RWPE2 (cell line): ENCODE data around the gene GSTA2.
"Not testable (repeated sequence)": the region's sequence is repeated elsewhere in the genome, so short reads cannot be mapped to it uniquely, and the experiment has no call there.

ENCODE experiments used
- ATAC-seq: fragments of 200-7000 bp; cut with Tn5 transposase; 3 replicates; pipeline ENCODE4 v1.9.1; 2021; ENCODE audit warnings: low read depth
- DNase-seq: peaks from one replicate; pipeline ENCODE4 v3.0.0-alpha.2; 2020; ENCODE audit warnings: low spot score
- H3K27ac ChIP-seq: fragments of 450-650 bp; 2 replicates; pipeline ENCODE4 v1.5.1; 2017; ENCODE audit warnings: mild to moderate bottlenecking; ENCODE audit not compliant: poor library complexity, severe bottlenecking
- H3K27me3 ChIP-seq: fragments of 250-450 bp; sonication (Bioruptor Pico); 2 replicates; pipeline ENCODE4 v1.5.1; 2021; ENCODE audit warnings: mild to moderate bottlenecking, moderate library complexity; ENCODE audit not compliant: insufficient read depth, poor library complexity, severe bottlenecking
- H3K36me3 ChIP-seq: fragments of 250-450 bp; sonication (Bioruptor Pico); 2 replicates; pipeline ENCODE4 v1.5.1; 2020; ENCODE audit warnings: low read depth, mild to moderate bottlenecking, moderate library complexity
- H3K4me1 ChIP-seq: fragments of 250-450 bp; sonication (Bioruptor Pico); 2 replicates; pipeline ENCODE4 v1.5.1; 2021; ENCODE audit warnings: mild to moderate bottlenecking, moderate library complexity; ENCODE audit not compliant: insufficient read depth, poor library complexity, severe bottlenecking
- H3K4me3 ChIP-seq: fragments of 250-450 bp; sonication (Bioruptor Pico); 2 replicates; pipeline ENCODE4 v1.5.1; 2021; ENCODE audit warnings: mild to moderate bottlenecking, moderate library complexity; ENCODE audit not compliant: severe bottlenecking
- H3K9me3 ChIP-seq: fragments of 250-450 bp; sonication (Bioruptor Pico); 2 replicates; pipeline ENCODE4 v1.5.1; 2021; ENCODE audit warnings: mild to moderate bottlenecking, moderate library complexity; ENCODE audit not compliant: severe bottlenecking
- CTCF ChIP-seq: fragments of 450-650 bp; IDR thresholded peaks from one replicate; pipeline ENCODE4 v1.5.1; 2017; ENCODE audit warnings: mild to moderate bottlenecking, moderate library complexity; ENCODE audit not compliant: poor library complexity, severe bottlenecking

The GSTA2 gene

DNA sequence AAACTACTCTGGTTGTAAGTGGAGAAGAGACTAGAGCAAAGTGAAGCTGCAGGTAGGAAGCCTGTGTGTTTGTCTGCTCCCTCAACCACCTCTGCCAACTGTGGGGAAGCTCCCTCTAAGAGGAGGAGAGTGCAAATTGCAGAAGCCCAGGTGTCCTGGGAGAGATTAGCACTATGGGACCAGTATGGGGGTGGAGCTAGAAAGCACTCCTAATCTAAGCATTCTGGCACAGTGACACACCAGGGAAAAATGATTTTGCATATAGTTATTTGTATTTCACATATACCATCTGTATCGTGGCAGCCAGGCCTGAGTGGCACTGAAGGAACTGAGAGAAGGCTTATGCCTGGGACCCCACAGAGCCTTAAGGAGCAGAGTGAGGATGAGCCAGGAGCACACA, 27.6 kb upstream of the GSTA2 start:
- Histone ChIP-seq H3K27ac (no peak overlapping the region), H3K4me3 (no peak overlapping the region), H3K36me3 (no peaks in the 10 kb centered on the region), H3K9me3 (no peaks in the 10 kb centered on the region), H3K27me3 (no peaks in the 10 kb centered on the region), H3K4me1 (no peaks in the 10 kb centered on the region)
- ATAC-seq (no peak), DNase-seq (no peak)
- TF ChIP-seq CTCF = no peak

DNA sequence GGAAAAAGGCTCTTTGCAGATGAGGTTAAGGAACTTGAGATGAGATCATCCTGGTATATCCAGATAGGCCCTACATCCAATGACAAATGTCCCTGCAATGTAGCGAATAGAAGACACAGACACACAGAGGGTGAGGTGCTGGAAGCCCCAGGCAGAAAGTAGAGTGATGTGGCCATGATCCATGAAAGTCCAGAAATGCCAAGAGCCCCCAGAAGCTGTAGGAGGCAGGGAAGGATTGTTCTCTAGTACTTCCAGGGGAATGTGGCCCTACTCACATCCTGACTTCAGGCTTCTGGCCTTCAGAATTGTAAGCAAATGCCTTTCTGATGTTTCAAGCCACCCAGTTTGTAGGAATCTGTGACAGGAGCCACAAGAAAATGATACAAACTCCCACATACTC, 26.4 kb upstream of the GSTA2 start:
- not testable (repeated sequence) for H3K36me3 ChIP-seq, DNase-seq, H3K4me1 ChIP-seq, H3K4me3 ChIP-seq, H3K9me3 ChIP-seq, H3K27me3 ChIP-seq, ATAC-seq, H3K27ac ChIP-seq

- Histone ChIP-seq H3K4me3 (no peak overlapping the region), H3K4me1 (no peaks in the 10 kb centered on the region), H3K27me3 (no peaks in the 10 kb centered on the region), H3K36me3 (no peaks in the 10 kb centered on the region), H3K27ac (no peak overlapping the region), H3K9me3 (no peaks in the 10 kb centered on the region)
- DNase-seq = no peak
- TF ChIP-seq CTCF = no peak
- no peak for ATAC-seq
Observed at GRCh38 chr6:52788478-52788877, 25.2 kb upstream of the GSTA2 start.

GRCh38 chr6:52787917-52788316, 24.6 kb upstream of the GSTA2 start:
- no peaks in the 10 kb centered on the region for H3K36me3 ChIP-seq
- no peak for ATAC-seq
- TF ChIP-seq CTCF = no peak

DNA sequence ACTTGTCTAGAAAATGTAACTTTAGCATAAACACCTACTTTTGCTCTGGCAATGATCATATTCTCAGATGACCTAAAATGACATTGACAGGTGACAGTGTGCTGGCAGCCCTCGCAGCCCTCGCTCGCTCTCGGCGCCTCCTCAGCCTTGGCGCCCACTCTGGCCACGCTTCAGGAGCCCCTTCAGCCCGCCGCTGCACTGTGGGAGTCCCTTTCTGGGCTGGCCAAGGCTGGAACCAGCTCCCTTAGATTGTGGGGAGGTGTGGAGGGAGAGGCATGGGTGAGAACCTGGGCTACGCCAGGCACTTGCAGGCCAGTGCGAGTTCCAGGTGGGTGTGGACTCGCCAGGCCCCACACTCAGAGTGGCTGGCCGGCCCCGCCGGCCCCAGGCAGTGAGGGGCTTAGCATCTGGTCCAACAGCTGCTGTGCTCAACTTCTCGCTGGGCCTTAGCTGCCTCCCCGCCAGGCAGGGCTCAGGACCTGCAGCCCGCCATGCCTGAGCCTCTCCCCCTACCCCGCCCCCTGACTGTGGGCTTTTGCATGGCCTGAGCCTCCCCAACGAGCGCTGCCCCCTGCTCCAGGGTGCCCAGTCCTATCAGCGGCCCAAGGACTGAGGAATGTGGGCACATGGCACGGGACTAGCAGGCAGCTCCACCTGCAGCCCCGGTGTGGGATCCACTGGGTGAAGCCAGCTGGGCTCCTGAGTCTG, 23.1 kb upstream of the GSTA2 start:
- Histone ChIP-seq H3K4me3 (no peak overlapping the region), H3K36me3 (no peaks in the 10 kb centered on the region), H3K27ac (no peak overlapping the region), H3K9me3 (no peaks in the 10 kb centered on the region), H3K27me3 (no peaks in the 10 kb centered on the region), H3K4me1 (no peaks in the 10 kb centered on the region)
- DNase-seq (no peak), ATAC-seq (no peak)
- TF ChIP-seq CTCF = no peak

More at GRCh38 chr6:52787917-52788316, 24.6 kb upstream of the GSTA2 start:
- no peak for DNase-seq
- no peak overlapping the region for H3K4me3 ChIP-seq
- no peak overlapping the region for H3K27ac ChIP-seq
- H3K4me1 ChIP-seq = no peaks in the 10 kb centered on the region
- H3K9me3 ChIP-seq = no peaks in the 10 kb centered on the region
- H3K27me3 ChIP-seq = no peaks in the 10 kb centered on the region

DNA sequence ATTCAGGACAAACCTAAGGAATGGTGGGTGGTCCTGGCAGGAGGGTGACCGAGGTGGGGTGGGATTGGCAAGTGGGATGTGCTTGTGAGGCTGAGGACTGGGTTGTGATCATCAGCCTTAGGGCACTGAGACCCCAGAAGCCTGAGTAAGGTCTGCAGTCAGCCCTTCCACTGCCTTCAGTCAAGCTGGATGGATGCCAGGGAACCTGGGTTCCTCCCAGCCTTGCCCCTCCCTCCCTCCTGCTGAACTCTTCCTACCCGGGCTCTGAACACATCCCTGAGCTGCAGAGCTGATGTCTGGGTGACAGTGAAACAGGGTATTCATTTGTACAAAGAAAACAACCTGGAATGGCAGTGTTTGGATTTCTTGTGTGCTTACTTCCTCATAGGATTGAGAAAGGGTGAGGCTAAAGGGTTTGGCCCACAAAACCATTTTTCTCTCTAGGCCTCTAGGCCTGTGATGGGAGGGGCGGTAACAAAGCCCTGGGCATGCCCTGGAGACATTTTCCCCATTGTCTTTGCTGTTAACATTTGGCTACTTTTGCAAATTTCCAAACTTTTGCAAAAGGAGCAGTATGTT, 19.5 kb upstream of the GSTA2 start:
- not testable (repeated sequence) for H3K27ac ChIP-seq, H3K4me1 ChIP-seq, H3K4me3 ChIP-seq, H3K27me3 ChIP-seq, ATAC-seq, DNase-seq, H3K36me3 ChIP-seq, H3K9me3 ChIP-seq

DNA sequence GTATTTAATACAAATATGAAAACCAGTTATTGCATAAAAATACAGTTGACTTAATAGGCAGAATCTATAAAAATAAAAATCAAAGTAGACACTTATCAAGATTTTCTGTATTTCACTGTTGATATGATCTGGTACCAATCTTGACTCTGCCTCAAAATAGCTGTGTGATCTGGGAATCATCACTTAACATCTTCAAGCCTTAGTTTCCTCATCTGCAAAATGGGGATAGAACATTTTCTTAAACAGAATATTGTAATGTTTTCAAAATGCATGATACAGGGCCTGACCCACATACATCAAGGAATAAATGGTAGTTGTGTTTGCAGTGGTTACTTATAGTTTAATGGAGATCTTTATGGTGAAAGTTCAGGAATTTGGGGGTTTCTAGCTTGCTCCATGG, 18.9 kb upstream of the GSTA2 start:
- H3K4me1 ChIP-seq, H3K36me3 ChIP-seq, H3K27me3 ChIP-seq, DNase-seq, H3K4me3 ChIP-seq, H3K27ac ChIP-seq, H3K9me3 ChIP-seq, ATAC-seq: not testable (repeated sequence)
